Thyroid gland (tissue), 4 donors: ENCODE data around the gene ZNF197.

Experiments used
- CTCF ChIP-seq, 6 experiments: fragments of 200-600 bp in 3 of 6; fragments of 450-650 bp in 3 of 6; sonication (generic) in 3 of 6; IDR thresholded peaks; one replicate each; pipeline ENCODE4 v1.5.1; 2016 to 2019; ENCODE audit warnings: antibody characterized with exemption in 6 of 6, mild to moderate bottlenecking in 2 of 6, inconsistent platforms in 1 of 6, moderate library complexity in 1 of 6
- POLR2A ChIP-seq, 2 donors: fragments of 450-650 bp; IDR thresholded peaks; one replicate each; pipeline ENCODE4 v1.6.1; 2017; ENCODE audit warnings: antibody characterized with exemption in 2 of 2, mild to moderate bottlenecking in 2 of 2, moderate library complexity in 1 of 2

- TF ChIP-seq CTCF (IDR thresholded peaks at IDR 0.05) (no peak), POLR2A (IDR thresholded peaks at IDR 0.05) (no peak)
Measured at GRCh38 chr3:44659434-44659833, 34.6 kb downstream of the ZNF197 start.
